Measurements from ENCODE around the gene CFAP61. TPM values are rescaled to one million over a fixed set of nuclear protein-coding genes. Genes with fewer than 3 reads are reported as not detected.

CFAP61 gene
- total and polyA plus RNA-seq, 7 experiments from 2014 or later, result not detected

- H3K4me3 ChIP-seq (ENCODE audit: low read length), result no peak overlapping the region
- intact Hi-C loops (cut with micrococcal nuclease), result no loop called here
- H3K27ac ChIP-seq (ENCODE audit: low read depth, low read length), result no peak overlapping the region
- no peak overlapping the region for H3K4me3 Mint-ChIP-seq
- no peaks in the 10 kb centered on the region for H3K27me3 ChIP-seq (ENCODE audit: control insufficient read depth in 2 of 2, insufficient read depth in 2 of 2, low read length in 2 of 2)
- peaks cover 0 to 2% (median 0%) of the 10 kb centered on the region in 7 donors for H3K4me1 Mint-ChIP-seq
- ATAC-seq (no peak), DNase-seq (no peak)
- CTCF ChIA-PET, result no interaction called here
- H3K9me3 Mint-ChIP-seq, result peaks cover 0 to 3% (median 0%) of the 10 kb centered on the region in 11 donors
- peaks cover 0 to 32% (median 24%) of the 10 kb centered on the region in 5 donors for H3K27me3 Mint-ChIP-seq
- H3K4me1 ChIP-seq (ENCODE audit: control insufficient read depth in 2 of 2, insufficient read depth in 2 of 2, low read length in 2 of 2), result no peaks in the 10 kb centered on the region
- no peaks in the 10 kb centered on the region for H3K36me3 Mint-ChIP-seq
- no peaks in the 10 kb centered on the region for H3K36me3 ChIP-seq (ENCODE audit: control insufficient read depth in 2 of 3, insufficient read depth in 3 of 3, low read length in 3 of 3)
- H3K9me3 ChIP-seq (ENCODE audit: control insufficient read depth in 2 of 3, low read length in 3 of 3), result no peaks in the 10 kb centered on the region
- POLR2A ChIA-PET, result no interaction called here
- H3K27ac Mint-ChIP-seq, result no peak overlapping the region
These were observed 199.5 kb downstream of the CFAP61 start for GRCh38 chr20:20251836-20252235.

- DNase-seq (no peak), ATAC-seq (no peak)
- ChIA-PET CTCF (no interaction called here), POLR2A (no interaction called here)
- H3K36me3 Mint-ChIP-seq, result no peaks in the 10 kb centered on the region
- peaks cover 0 to 3% (median 0%) of the 10 kb centered on the region in 11 donors for H3K9me3 Mint-ChIP-seq
- no peak overlapping the region for H3K27ac ChIP-seq (ENCODE audit: low read depth, low read length)
- intact Hi-C loops (cut with micrococcal nuclease), result no loop called here
- H3K4me3 ChIP-seq (ENCODE audit: low read length), result no peak overlapping the region
- no peaks in the 10 kb centered on the region for H3K9me3 ChIP-seq (ENCODE audit: control insufficient read depth in 2 of 3, low read length in 3 of 3)
- H3K27me3 Mint-ChIP-seq, result peaks cover 3 to 26% (median 23%) of the 10 kb centered on the region in 5 donors
- no peaks in the 10 kb centered on the region for H3K27me3 ChIP-seq (ENCODE audit: control insufficient read depth in 2 of 2, insufficient read depth in 2 of 2, low read length in 2 of 2)
- H3K4me1 ChIP-seq (ENCODE audit: control insufficient read depth in 2 of 2, insufficient read depth in 2 of 2, low read length in 2 of 2), result no peaks in the 10 kb centered on the region
- H3K4me3 Mint-ChIP-seq, result no peak overlapping the region
- H3K4me1 Mint-ChIP-seq, result peaks cover 0 to 2% (median 0%) of the 10 kb centered on the region in 7 donors
- H3K36me3 ChIP-seq (ENCODE audit: control insufficient read depth in 2 of 3, insufficient read depth in 3 of 3, low read length in 3 of 3), result no peaks in the 10 kb centered on the region
- H3K27ac Mint-ChIP-seq, result no peak overlapping the region
These were observed 200.9 kb downstream of the CFAP61 start for GRCh38 chr20:20253039-20253743.

- no peaks in the 10 kb centered on the region for H3K27me3 ChIP-seq (ENCODE audit: control insufficient read depth in 2 of 2, insufficient read depth in 2 of 2, low read length in 2 of 2)
- peaks cover 0 to 2% (median 0%) of the 10 kb centered on the region in 7 donors for H3K4me1 Mint-ChIP-seq
- ATAC-seq, result no peak
- no peaks in the 10 kb centered on the region for H3K36me3 ChIP-seq (ENCODE audit: control insufficient read depth in 2 of 3, insufficient read depth in 3 of 3, low read length in 3 of 3)
- peaks cover 0 to 3% (median 0%) of the 10 kb centered on the region in 11 donors for H3K9me3 Mint-ChIP-seq
- H3K4me1 ChIP-seq (ENCODE audit: control insufficient read depth in 2 of 2, insufficient read depth in 2 of 2, low read length in 2 of 2), result no peaks in the 10 kb centered on the region
- ChIA-PET POLR2A (no interaction called here), CTCF (no interaction called here)
- H3K27ac Mint-ChIP-seq, result no peak overlapping the region
- H3K27ac ChIP-seq (ENCODE audit: low read depth, low read length), result no peak overlapping the region
- H3K36me3 Mint-ChIP-seq, result no peaks in the 10 kb centered on the region
- H3K9me3 ChIP-seq (ENCODE audit: control insufficient read depth in 2 of 3, low read length in 3 of 3), result no peaks in the 10 kb centered on the region
- H3K4me3 Mint-ChIP-seq, result no peak overlapping the region
- DNase-seq, result no peak
- H3K4me3 ChIP-seq (ENCODE audit: low read length), result no peak overlapping the region
- peaks cover 3 to 26% (median 23%) of the 10 kb centered on the region in 5 donors for H3K27me3 Mint-ChIP-seq
- intact Hi-C loops (cut with micrococcal nuclease), result no loop called here
These were observed 201.5 kb downstream of the CFAP61 start for GRCh38 chr20:20253744-20254330.

GRCh38 chr20:20255099-20255498, 202.8 kb downstream of the CFAP61 start:
- Mint-ChIP-seq H3K36me3 (no peaks in the 10 kb centered on the region), H3K9me3 (peaks cover 0 to 3% (median 0%) of the 10 kb centered on the region in 11 donors), H3K4me1 (peaks cover 0 to 2% (median 0%) of the 10 kb centered on the region in 7 donors), H3K4me3 (no peak overlapping the region), H3K27ac (no peak overlapping the region), H3K27me3 (peaks cover 3 to 24% (median 17%) of the 10 kb centered on the region in 5 donors)
- intact Hi-C loops (cut with micrococcal nuclease), result no loop called here
- ChIA-PET POLR2A (no interaction called here), CTCF (no interaction called here)
- no peak for DNase-seq
- Histone ChIP-seq H3K36me3 (ENCODE audit: control insufficient read depth in 2 of 3, insufficient read depth in 3 of 3, low read length in 3 of 3) (no peaks in the 10 kb centered on the region), H3K4me3 (ENCODE audit: low read length) (no peak overlapping the region), H3K9me3 (ENCODE audit: control insufficient read depth in 2 of 3, low read length in 3 of 3) (no peaks in the 10 kb centered on the region), H3K4me1 (ENCODE audit: control insufficient read depth in 2 of 2, insufficient read depth in 2 of 2, low read length in 2 of 2) (no peaks in the 10 kb centered on the region), H3K27me3 (ENCODE audit: control insufficient read depth in 2 of 2, insufficient read depth in 2 of 2, low read length in 2 of 2) (no peaks in the 10 kb centered on the region), H3K27ac (ENCODE audit: low read depth, low read length) (no peak overlapping the region)
- ATAC-seq, result peak; percentile 77

GRCh38 chr20:20259533-20259932, 207.2 kb downstream of the CFAP61 start:
- Histone ChIP-seq H3K27ac (ENCODE audit: low read depth, low read length) (no peak overlapping the region), H3K27me3 (ENCODE audit: control insufficient read depth in 2 of 2, insufficient read depth in 2 of 2, low read length in 2 of 2) (no peaks in the 10 kb centered on the region), H3K4me1 (ENCODE audit: control insufficient read depth in 2 of 2, insufficient read depth in 2 of 2, low read length in 2 of 2) (no peaks in the 10 kb centered on the region), H3K9me3 (ENCODE audit: control insufficient read depth in 2 of 3, low read length in 3 of 3) (no peaks in the 10 kb centered on the region), H3K4me3 (ENCODE audit: low read length) (no peak overlapping the region), H3K36me3 (ENCODE audit: control insufficient read depth in 2 of 3, insufficient read depth in 3 of 3, low read length in 3 of 3) (no peaks in the 10 kb centered on the region)
- Mint-ChIP-seq H3K36me3 (no peaks in the 10 kb centered on the region), H3K27me3 (peaks cover 5 to 23% (median 19%) of the 10 kb centered on the region in 5 donors), H3K9me3 (peaks cover 0 to 6% (median 0%) of the 10 kb centered on the region in 11 donors), H3K4me3 (no peak overlapping the region), H3K27ac (no peak overlapping the region), H3K4me1 (peaks cover 0 to 4% (median 0%) of the 10 kb centered on the region in 7 donors)
- intact Hi-C loops (cut with micrococcal nuclease), result no loop called here
- CTCF ChIA-PET, result no interaction called here
- POLR2A ChIA-PET, result no interaction called here
- DNase-seq (no peak), ATAC-seq (peak; percentile 69)

GRCh38 chr20:20261159-20261558, 208.8 kb downstream of the CFAP61 start:
- H3K4me1 Mint-ChIP-seq, result peaks cover 0 to 2% (median 0%) of the 10 kb centered on the region in 7 donors
- no peak overlapping the region for H3K27ac Mint-ChIP-seq
- CTCF ChIA-PET, result no interaction called here
- H3K9me3 Mint-ChIP-seq, result peaks cover 0 to 6% (median 0%) of the 10 kb centered on the region in 11 donors
- H3K36me3 ChIP-seq (ENCODE audit: control insufficient read depth in 2 of 3, insufficient read depth in 3 of 3, low read length in 3 of 3), result no peaks in the 10 kb centered on the region
- ATAC-seq (peak; percentile 73), DNase-seq (no peak)
- H3K4me3 Mint-ChIP-seq, result no peak overlapping the region
- no peaks in the 10 kb centered on the region for H3K27me3 ChIP-seq (ENCODE audit: control insufficient read depth in 2 of 2, insufficient read depth in 2 of 2, low read length in 2 of 2)
- no peaks in the 10 kb centered on the region for H3K4me1 ChIP-seq (ENCODE audit: control insufficient read depth in 2 of 2, insufficient read depth in 2 of 2, low read length in 2 of 2)
- no peaks in the 10 kb centered on the region for H3K36me3 Mint-ChIP-seq
- no peaks in the 10 kb centered on the region for H3K9me3 ChIP-seq (ENCODE audit: control insufficient read depth in 2 of 3, low read length in 3 of 3)
- POLR2A ChIA-PET, result no interaction called here
- intact Hi-C loops (cut with micrococcal nuclease), result no loop called here
- H3K27me3 Mint-ChIP-seq, result peaks cover 0 to 17% (median 7%) of the 10 kb centered on the region in 5 donors
- no peak overlapping the region for H3K27ac ChIP-seq (ENCODE audit: low read depth, low read length)
- no peak overlapping the region for H3K4me3 ChIP-seq (ENCODE audit: low read length)

GRCh38 chr20:20265210-20265609, 212.9 kb downstream of the CFAP61 start:
- Mint-ChIP-seq H3K4me3 (no peak overlapping the region), H3K27me3 (peaks cover 0 to 22% (median 6%) of the 10 kb centered on the region in 5 donors), H3K4me1 (peaks cover 0 to 6% (median 0%) of the 10 kb centered on the region in 7 donors), H3K9me3 (peaks cover 0 to 6% (median 0%) of the 10 kb centered on the region in 11 donors), H3K36me3 (no peaks in the 10 kb centered on the region), H3K27ac (no peak overlapping the region)
- DNase-seq (no peak), ATAC-seq (no peak)
- no peaks in the 10 kb centered on the region for H3K9me3 ChIP-seq (ENCODE audit: control insufficient read depth in 2 of 3, low read length in 3 of 3)
- POLR2A ChIA-PET, result no interaction called here
- intact Hi-C loops (cut with micrococcal nuclease), result no loop called here
- CTCF ChIA-PET, result no interaction called here
- no peaks in the 10 kb centered on the region for H3K36me3 ChIP-seq (ENCODE audit: control insufficient read depth in 2 of 3, insufficient read depth in 3 of 3, low read length in 3 of 3)
- no peak overlapping the region for H3K27ac ChIP-seq (ENCODE audit: low read depth, low read length)
- no peaks in the 10 kb centered on the region for H3K27me3 ChIP-seq (ENCODE audit: control insufficient read depth in 2 of 2, insufficient read depth in 2 of 2, low read length in 2 of 2)
- no peak overlapping the region for H3K4me3 ChIP-seq (ENCODE audit: low read length)
- H3K4me1 ChIP-seq (ENCODE audit: control insufficient read depth in 2 of 2, insufficient read depth in 2 of 2, low read length in 2 of 2), result no peaks in the 10 kb centered on the region

Data from naive thymus-derived CD4-positive, alpha-beta T cell (primary cell).